HFFc6 (cell line): ENCODE data around the gene RAB4A. TPM values are rescaled to one million over a fixed set of nuclear protein-coding genes. Genes with fewer than 3 reads are reported as not detected.

Experiments
- DNase-seq: peaks from one replicate; pipeline ENCODE4 v3.0.0-alpha.2; 2018
- H3K27ac Mint-ChIP-seq: 2 replicates; pipeline ENCODE4 v1.8.0; 2020; ENCODE audit warnings: mild to moderate bottlenecking, mixed read lengths
- H3K27me3 Mint-ChIP-seq: 2 replicates; pipeline ENCODE4 v1.8.0; 2021; ENCODE audit warnings: mild to moderate bottlenecking, moderate library complexity, mixed read lengths; ENCODE audit not compliant: insufficient read depth
- H3K36me3 Mint-ChIP-seq: 2 replicates; pipeline ENCODE4 v1.8.0; 2021; ENCODE audit warnings: low read depth, mixed read lengths
- H3K4me1 Mint-ChIP-seq: 2 replicates; pipeline ENCODE4 v1.8.0; 2020; ENCODE audit warnings: low read depth, mixed read lengths
- H3K4me3 Mint-ChIP-seq: 2 replicates; pipeline ENCODE4 v1.8.0; 2020; ENCODE audit warnings: mild to moderate bottlenecking, moderate library complexity, mixed read lengths
- H3K9me3 Mint-ChIP-seq: 2 replicates; pipeline ENCODE4 v1.8.0; 2020; ENCODE audit warnings: mild to moderate bottlenecking, mixed read lengths
- CTCF ChIP-seq: fragments of 200-600 bp; sonication (generic); IDR thresholded peaks from 2 replicates; pipeline ENCODE4 v1.5.0; 2021; ENCODE audit warnings: antibody characterized with exemption, mild to moderate bottlenecking
- total RNA-seq, 6 experiments: library from RNA; stranded (reverse); fragmentation: NEBNext Ultra II Directional; extraction: Animal tissue kit (Norgen Biotek cat#: 25700); gene quantifications; 2 replicates in 1 of 6; 3 replicates in 5 of 6; pipeline ENCODE4 v1.2.3, GENCODE V29; 2021

Gene RAB4A
- total RNA-seq, 6 experiments from 2014 or later: 34.7 to 64.2 (median 41.3) TPM

- Mint-ChIP-seq H3K4me1 (no peaks in the 10 kb centered on the region), H3K4me3 (no peak overlapping the region), H3K36me3 (no peaks in the 10 kb centered on the region), H3K27ac (no peak overlapping the region), H3K9me3 (no peaks in the 10 kb centered on the region), H3K27me3 (no peaks in the 10 kb centered on the region)
- no peak for TF ChIP-seq CTCF
- no peak for DNase-seq
These were observed 38.8 kb downstream of the RAB4A start for GRCh38 chr1:229309684-229310083.

GRCh38 chr1:229310833-229311232, 39.9 kb downstream of the RAB4A start:
- no peaks in the 10 kb centered on the region for H3K9me3 Mint-ChIP-seq

GRCh38 chr1:229316166-229316565, 45.3 kb downstream of the RAB4A start:
- Mint-ChIP-seq H3K27ac (no peak overlapping the region), H3K4me3 (no peak overlapping the region), H3K4me1 (peaks cover 8% of the 10 kb centered on the region), H3K9me3 (no peaks in the 10 kb centered on the region), H3K36me3 (no peaks in the 10 kb centered on the region; the same call in 1 of the 2 replicates), H3K27me3 (no peaks in the 10 kb centered on the region)
- no peak for TF ChIP-seq CTCF
- no peak for DNase-seq

More at GRCh38 chr1:229310833-229311232, 39.9 kb downstream of the RAB4A start:
- no peak overlapping the region for H3K27ac Mint-ChIP-seq
- H3K4me1 Mint-ChIP-seq: no peaks in the 10 kb centered on the region
- no peaks in the 10 kb centered on the region for H3K27me3 Mint-ChIP-seq
- no peak overlapping the region for H3K4me3 Mint-ChIP-seq
- no peak for TF ChIP-seq CTCF
- DNase-seq: no peak
- no peaks in the 10 kb centered on the region for H3K36me3 Mint-ChIP-seq

GRCh38 chr1:229318056-229318455, 47.1 kb downstream of the RAB4A start:
- H3K9me3 Mint-ChIP-seq: no peaks in the 10 kb centered on the region
- H3K4me3 Mint-ChIP-seq: no peak overlapping the region
- H3K36me3 Mint-ChIP-seq: peaks cover 1% of the 10 kb centered on the region; the same call in 1 of the 2 replicates
- peaks cover 10% of the 10 kb centered on the region for H3K4me1 Mint-ChIP-seq
- no peaks in the 10 kb centered on the region for H3K27me3 Mint-ChIP-seq
- no peak for TF ChIP-seq CTCF
- no peak overlapping the region for H3K27ac Mint-ChIP-seq
- DNase-seq: no peak

GRCh38 chr1:229319487-229319886, 48.6 kb downstream of the RAB4A start:
- H3K9me3 Mint-ChIP-seq: no peaks in the 10 kb centered on the region
- H3K4me3 Mint-ChIP-seq: no peak overlapping the region
- H3K27me3 Mint-ChIP-seq: no peaks in the 10 kb centered on the region
- H3K27ac Mint-ChIP-seq: no peak overlapping the region
- no peak for TF ChIP-seq CTCF
- no peak for DNase-seq
- H3K4me1 Mint-ChIP-seq: peaks cover 24% of the 10 kb centered on the region
- peaks cover 10% of the 10 kb centered on the region for H3K36me3 Mint-ChIP-seq

GRCh38 chr1:229323201-229323600, 52.3 kb downstream of the RAB4A start:
- no peaks in the 10 kb centered on the region; the same call in 1 of the 2 replicates for H3K27me3 Mint-ChIP-seq
- peaks cover 38% of the 10 kb centered on the region for H3K4me1 Mint-ChIP-seq
- peaks cover 26% of the 10 kb centered on the region for H3K36me3 Mint-ChIP-seq
- no peak overlapping the region for H3K4me3 Mint-ChIP-seq
- no peaks in the 10 kb centered on the region for H3K9me3 Mint-ChIP-seq
- no peak for DNase-seq
- no peak for TF ChIP-seq CTCF
- no peak overlapping the region for H3K27ac Mint-ChIP-seq
